ENCODE measurements around the gene COPS6.

DNA sequence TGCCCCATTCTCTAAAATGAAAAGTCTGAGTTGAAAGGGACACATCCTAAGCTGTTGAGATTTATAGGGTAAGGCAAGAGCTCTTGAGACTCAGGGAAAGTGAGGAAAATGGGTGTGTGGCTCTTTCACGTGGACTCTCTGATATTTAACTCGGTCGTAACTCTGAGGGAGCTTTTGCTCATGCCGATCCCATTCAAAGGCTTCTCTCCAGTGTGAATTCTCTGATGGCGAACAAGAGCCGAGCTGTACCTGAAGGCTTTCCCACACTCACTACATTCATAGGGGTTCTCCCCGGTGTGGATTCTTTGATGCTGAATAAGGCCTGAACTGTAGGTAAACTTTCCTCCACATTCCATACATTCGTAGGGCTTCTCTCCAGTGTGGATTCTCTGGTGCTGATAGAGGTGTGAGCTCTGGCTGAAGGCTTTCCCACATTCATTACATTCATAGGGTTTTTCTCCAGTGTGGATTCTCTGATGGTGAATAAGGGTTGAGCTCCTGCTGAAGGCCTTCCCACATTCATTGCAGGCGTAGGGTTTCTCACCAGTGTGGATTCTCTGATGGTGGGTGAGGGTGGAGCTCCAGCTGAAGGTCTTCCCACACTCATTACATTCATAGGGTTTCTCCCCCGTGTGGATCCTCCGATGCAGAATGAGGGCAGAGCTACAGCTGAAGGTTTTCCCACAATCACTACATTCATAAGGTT, 17.6 kb upstream of the COPS6 start:
- no peak for TF ChIP-seq POLR2AphosphoS5 (IDR thresholded peaks at IDR 0.05)
- TF ChIP-seq POLR2A (IDR thresholded peaks at IDR 0.05), result no peak
